Measurements from ENCODE around the gene ESYT3.

The ESYT3 gene

GRCh38 chr3:138440596-138440995 is 6.2 kb downstream of the ESYT3 start:
- H3K27ac ChIP-seq = no peak overlapping the region
- no peak for TF ChIP-seq CTCF (conservative IDR thresholded peaks at IDR 0.05)

GRCh38 chr3:138441256-138441655 is 6.8 kb downstream of the ESYT3 start:
- TF ChIP-seq CTCF (conservative IDR thresholded peaks at IDR 0.05) = no peak
- no peak overlapping the region for H3K27ac ChIP-seq

GRCh38 chr3:138441742-138442141 is 7.3 kb downstream of the ESYT3 start:
- no peak overlapping the region for H3K27ac ChIP-seq
- no peak for TF ChIP-seq CTCF (conservative IDR thresholded peaks at IDR 0.05)

- no peak for TF ChIP-seq CTCF (conservative IDR thresholded peaks at IDR 0.05)
- H3K27ac ChIP-seq = no peak overlapping the region
Measured at GRCh38 chr3:138442433-138442832, 8.0 kb downstream of the ESYT3 start.

GRCh38 chr3:138443091-138443490 is 8.7 kb downstream of the ESYT3 start:
- H3K27ac ChIP-seq = no peak overlapping the region
- TF ChIP-seq CTCF (conservative IDR thresholded peaks at IDR 0.05) = no peak

GRCh38 chr3:138443521-138444503 is 9.4 kb downstream of the ESYT3 start:
- H3K27ac ChIP-seq = no peak overlapping the region
- no peak for TF ChIP-seq CTCF (conservative IDR thresholded peaks at IDR 0.05)

GRCh38 chr3:138445236-138445635 is 10.8 kb downstream of the ESYT3 start:
- TF ChIP-seq CTCF (conservative IDR thresholded peaks at IDR 0.05) = no peak
- no peak overlapping the region for H3K27ac ChIP-seq

Data from VCaP (cell line).